BLaER1 (cell line): ENCODE measurements around the gene MT1HL1.
"Not testable (repeated sequence)": the region's sequence is repeated elsewhere in the genome, so short reads cannot be mapped to it uniquely, and the experiment has no call there.

Experiments
- H3K27ac ChIP-seq: shearing (Covaris generic); formaldehyde crosslinking; 2 replicates; pipeline ENCODE4 v1.8.1; 2022
- H3K27me3 ChIP-seq: shearing (Covaris generic); formaldehyde crosslinking; 2 replicates; pipeline ENCODE4 v1.8.1; 2022
- H3K36me3 ChIP-seq: shearing (Covaris generic); formaldehyde crosslinking; 2 replicates; pipeline ENCODE4 v1.8.1; 2022
- H3K4me1 ChIP-seq: shearing (Covaris generic); formaldehyde crosslinking; 2 replicates; pipeline ENCODE4 v1.8.1; 2022
- H3K4me2 ChIP-seq: shearing (Covaris generic); formaldehyde crosslinking; 2 replicates; pipeline ENCODE4 v1.8.1; 2022
- H3K4me3 ChIP-seq: shearing (Covaris generic); formaldehyde crosslinking; 2 replicates; pipeline ENCODE4 v1.8.1; 2022
- H3K9ac ChIP-seq: shearing (Covaris generic); formaldehyde crosslinking; 2 replicates; pipeline ENCODE4 v1.8.1; 2022
- H3K9me3 ChIP-seq: shearing (Covaris generic); formaldehyde crosslinking; 2 replicates; pipeline ENCODE4 v1.8.1; 2022
- H4K20me1 ChIP-seq: shearing (Covaris generic); formaldehyde crosslinking; 2 replicates; pipeline ENCODE4 v1.8.1; 2022
- Cebpa-rat ChIP-seq: shearing (Covaris generic); IDR thresholded peaks from 2 replicates; pipeline ENCODE4 v1.8.1; 2022

The MT1HL1 gene

DNA sequence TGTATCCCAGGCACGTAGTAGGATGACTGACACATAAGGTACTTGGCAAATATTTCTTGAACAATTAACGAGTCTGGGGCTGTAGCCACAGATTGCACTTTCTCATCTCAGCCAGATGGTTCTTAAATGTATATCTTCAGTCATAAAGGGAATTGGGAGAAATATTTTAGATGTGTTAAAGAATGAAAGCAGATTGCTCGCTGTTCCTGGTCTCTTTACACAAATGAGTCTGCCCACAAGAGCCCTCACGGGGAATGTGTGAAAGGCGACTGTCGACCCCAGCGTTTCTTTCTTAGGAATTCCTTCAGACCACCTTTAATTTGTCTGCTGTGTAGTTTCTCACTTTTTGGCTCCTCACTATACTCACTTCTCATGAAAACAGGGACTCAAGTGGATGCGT lies 725 bp downstream of the MT1HL1 start:
- Histone ChIP-seq H3K36me3 (no peaks in the 10 kb centered on the region), H3K4me1 (no peaks in the 10 kb centered on the region), H3K9ac (no peak overlapping the region), H3K4me3 (no peak overlapping the region), H3K27ac (no peak overlapping the region), H3K4me2 (no peak overlapping the region), H4K20me1 (no peaks in the 10 kb centered on the region), H3K9me3 (no peaks in the 10 kb centered on the region), H3K27me3 (no peaks in the 10 kb centered on the region)
- no peak for TF ChIP-seq Cebpa-rat

DNA sequence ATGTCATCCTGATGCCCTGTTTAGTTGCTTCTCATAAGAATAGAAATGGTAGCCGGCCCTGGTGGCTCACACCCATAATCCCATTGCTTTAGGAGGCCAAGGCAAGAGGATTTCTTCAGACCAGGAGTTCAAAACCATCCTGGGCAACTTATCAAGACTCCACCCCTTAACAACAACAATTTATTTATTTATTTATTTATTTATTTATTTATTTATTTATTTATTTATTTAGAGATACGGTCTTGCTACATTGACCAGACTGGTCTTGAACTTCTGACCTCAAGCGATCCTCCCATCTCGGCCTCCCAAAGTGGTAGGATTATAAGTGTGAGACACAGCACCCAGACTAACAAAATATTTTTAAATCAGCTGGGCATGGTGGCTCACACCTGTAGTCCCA lies 4.0 kb downstream of the MT1HL1 start:
- Histone ChIP-seq H3K9ac (no peak overlapping the region), H3K27me3 (no peaks in the 10 kb centered on the region), H3K4me2 (no peak overlapping the region), H3K36me3 (no peaks in the 10 kb centered on the region), H4K20me1 (no peaks in the 10 kb centered on the region), H3K27ac (no peak overlapping the region), H3K4me1 (no peaks in the 10 kb centered on the region), H3K4me3 (no peak overlapping the region), H3K9me3 (no peaks in the 10 kb centered on the region)
- TF ChIP-seq Cebpa-rat = no peak

DNA sequence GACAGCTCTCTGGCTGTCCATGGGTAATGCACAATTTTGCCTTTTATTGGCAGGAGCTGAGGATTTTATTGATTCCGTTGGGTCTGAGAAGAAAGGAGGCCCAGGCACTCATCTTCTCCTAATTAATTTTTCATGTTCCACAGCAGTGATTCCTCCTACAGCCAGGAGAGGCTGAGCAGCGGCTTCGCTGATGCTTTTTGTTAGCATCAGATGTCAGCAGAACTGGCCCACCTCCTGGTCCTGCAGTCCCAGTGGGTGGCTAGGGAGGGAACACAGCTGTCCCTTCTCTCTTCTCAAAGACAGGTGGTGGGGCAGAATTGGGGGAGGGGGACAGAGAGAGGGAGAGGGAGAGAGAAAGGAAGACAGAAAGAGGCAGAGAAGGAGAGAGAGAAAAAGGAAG lies 5.7 kb downstream of the MT1HL1 start:
- Histone ChIP-seq H4K20me1 (no peaks in the 10 kb centered on the region), H3K36me3 (no peaks in the 10 kb centered on the region), H3K9ac (no peak overlapping the region), H3K4me1 (no peaks in the 10 kb centered on the region), H3K27ac (no peak overlapping the region), H3K4me3 (no peak overlapping the region), H3K9me3 (no peaks in the 10 kb centered on the region), H3K27me3 (no peaks in the 10 kb centered on the region), H3K4me2 (no peak overlapping the region)
- TF ChIP-seq Cebpa-rat = no peak

DNA sequence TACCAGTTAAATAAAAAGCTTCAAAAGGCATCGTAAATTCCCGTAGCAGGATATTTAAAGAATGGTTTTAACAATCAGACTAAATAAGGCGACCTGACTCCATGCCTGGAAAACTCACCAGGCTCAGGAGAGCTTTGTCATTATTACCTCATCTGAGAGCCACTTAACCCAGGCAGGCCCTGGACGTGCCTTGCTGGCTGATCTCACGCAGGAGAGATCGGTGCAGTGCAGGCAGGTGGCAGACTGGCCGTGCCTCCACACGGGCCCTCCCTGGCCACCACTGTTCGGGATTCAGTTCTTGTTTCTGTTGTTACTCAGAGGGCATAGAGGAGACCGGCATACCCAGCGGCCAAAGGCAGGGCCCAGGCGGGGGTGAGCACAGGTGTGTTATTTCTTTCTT lies 6.4 kb downstream of the MT1HL1 start:
- Histone ChIP-seq H3K4me2 (no peak overlapping the region), H3K27ac (no peak overlapping the region), H3K4me3 (no peak overlapping the region), H3K9me3 (no peaks in the 10 kb centered on the region), H3K4me1 (no peaks in the 10 kb centered on the region), H3K36me3 (no peaks in the 10 kb centered on the region), H4K20me1 (no peaks in the 10 kb centered on the region), H3K9ac (no peak overlapping the region), H3K27me3 (no peaks in the 10 kb centered on the region)
- TF ChIP-seq Cebpa-rat = no peak

DNA sequence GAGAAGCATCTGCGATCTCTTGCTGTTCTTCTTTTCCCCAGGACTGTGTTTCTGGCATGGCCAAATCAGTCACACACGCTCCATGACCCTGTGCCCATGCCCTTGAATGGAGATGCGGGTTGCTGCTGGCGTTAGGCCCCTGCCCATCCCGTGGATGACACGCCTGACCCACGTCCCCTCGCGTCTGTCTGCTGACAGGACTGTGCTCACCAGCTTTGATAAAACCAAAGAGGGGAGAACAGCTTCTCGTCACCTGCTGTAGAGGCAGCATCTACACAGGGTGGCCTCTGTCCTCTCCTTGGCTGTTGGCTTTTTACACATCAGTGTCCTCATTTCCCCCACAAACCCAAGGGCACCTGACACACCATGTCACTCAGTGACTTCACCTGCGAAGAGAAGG lies 6.9 kb downstream of the MT1HL1 start:
- H3K9me3 ChIP-seq = no peaks in the 10 kb centered on the region
- no peaks in the 10 kb centered on the region for H3K36me3 ChIP-seq
- no peak overlapping the region for H3K27ac ChIP-seq
- no peak overlapping the region for H3K4me3 ChIP-seq
- no peaks in the 10 kb centered on the region for H4K20me1 ChIP-seq
- H3K9ac ChIP-seq = no peak overlapping the region
- no peak overlapping the region for H3K4me2 ChIP-seq
- no peaks in the 10 kb centered on the region for H3K27me3 ChIP-seq
- no peaks in the 10 kb centered on the region for H3K4me1 ChIP-seq
- no peak for TF ChIP-seq Cebpa-rat

DNA sequence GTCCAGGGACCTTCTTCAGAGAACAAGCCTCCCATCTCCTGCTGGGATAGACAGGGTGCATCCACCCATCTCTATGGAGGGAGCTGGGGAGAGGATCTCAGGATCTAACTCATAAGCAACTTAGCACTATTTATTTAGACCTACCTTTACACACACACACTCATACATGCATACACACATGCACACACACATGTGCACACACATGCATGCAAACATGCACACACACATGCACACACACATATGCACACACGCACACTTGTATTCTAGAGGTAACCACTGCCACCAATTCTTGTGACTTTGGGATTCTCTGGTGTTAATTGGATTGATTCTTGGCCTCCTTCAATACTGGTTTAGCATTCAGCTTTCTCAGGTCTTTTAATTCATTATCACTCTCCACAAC lies 9.8 kb downstream of the MT1HL1 start:
- no peak overlapping the region for H3K4me2 ChIP-seq
- no peak overlapping the region for H3K27ac ChIP-seq
- no peak for TF ChIP-seq Cebpa-rat

DNA sequence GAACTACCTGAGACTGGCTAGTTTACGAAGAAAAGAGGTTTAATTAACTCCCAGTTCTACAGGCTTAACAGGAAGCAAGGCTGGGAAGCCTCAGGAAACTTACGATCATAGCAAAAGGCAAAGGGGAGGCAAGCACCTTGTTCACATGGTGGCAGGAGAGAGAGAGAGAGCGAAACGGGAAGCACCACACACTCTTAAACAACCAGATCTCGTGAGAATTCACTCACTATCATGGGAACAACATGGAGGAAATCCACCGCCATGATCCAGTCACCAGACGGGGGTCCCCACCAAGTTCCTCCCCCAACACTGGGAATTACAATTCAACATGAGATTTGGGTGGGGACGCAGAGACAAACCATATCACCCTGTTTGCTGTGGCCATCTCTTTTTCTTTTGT lies 11.8 kb downstream of the MT1HL1 start:
- no peak overlapping the region for H3K9ac ChIP-seq
- no peak for TF ChIP-seq Cebpa-rat

More for the DNA sequence above, 9.8 kb downstream of the MT1HL1 start:
- Histone ChIP-seq H3K36me3 (no peaks in the 10 kb centered on the region), H4K20me1 (no peaks in the 10 kb centered on the region), H3K9me3 (0 out of 2 replicates have a peak, but pooled peaks cover 8% of the 10 kb centered on the region), H3K4me3 (no peak overlapping the region), H3K9ac (no peak overlapping the region), H3K27me3 (no peaks in the 10 kb centered on the region), H3K4me1 (no peaks in the 10 kb centered on the region)

DNA sequence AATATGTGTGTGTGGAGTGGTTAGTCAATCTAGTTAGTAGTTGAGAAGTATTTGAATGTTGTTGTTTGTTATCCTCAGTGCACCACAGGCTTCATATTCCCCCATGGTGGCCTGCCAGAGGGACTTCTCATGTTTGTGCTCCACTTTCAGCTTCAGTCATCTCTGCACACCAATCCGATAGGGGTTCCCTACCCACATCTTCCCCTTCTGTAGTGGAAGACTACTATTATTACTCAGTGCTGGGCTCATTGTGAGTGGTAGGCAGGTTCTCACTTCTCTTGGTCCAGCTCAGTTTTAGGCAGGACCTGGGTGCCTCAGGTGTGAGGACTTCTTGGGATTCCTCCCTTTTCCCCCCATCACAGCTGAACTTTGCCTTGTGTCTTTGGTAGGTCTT lies 14.2 kb downstream of the MT1HL1 start:
- H3K27me3 ChIP-seq = no peaks in the 10 kb centered on the region
- H3K4me1 ChIP-seq = no peaks in the 10 kb centered on the region
- TF ChIP-seq Cebpa-rat = no peak
- no peak overlapping the region for H3K4me2 ChIP-seq
- H3K27ac ChIP-seq = no peak overlapping the region
- no peak overlapping the region for H3K9ac ChIP-seq
- H3K9me3 ChIP-seq = 0 out of 2 replicates have a peak, but pooled peaks cover 8% of the 10 kb centered on the region
- H3K4me3 ChIP-seq = no peak overlapping the region
- H3K36me3 ChIP-seq = no peaks in the 10 kb centered on the region
- H4K20me1 ChIP-seq = no peaks in the 10 kb centered on the region

More for the DNA sequence above, 11.8 kb downstream of the MT1HL1 start:
- Histone ChIP-seq H3K4me1 (no peaks in the 10 kb centered on the region), H3K4me2 (no peak overlapping the region), H3K27me3 (no peaks in the 10 kb centered on the region), H4K20me1 (no peaks in the 10 kb centered on the region), H3K4me3 (no peak overlapping the region), H3K9me3 (0 out of 2 replicates have a peak, but pooled peaks cover 8% of the 10 kb centered on the region), H3K36me3 (no peaks in the 10 kb centered on the region), H3K27ac (no peak overlapping the region)

DNA sequence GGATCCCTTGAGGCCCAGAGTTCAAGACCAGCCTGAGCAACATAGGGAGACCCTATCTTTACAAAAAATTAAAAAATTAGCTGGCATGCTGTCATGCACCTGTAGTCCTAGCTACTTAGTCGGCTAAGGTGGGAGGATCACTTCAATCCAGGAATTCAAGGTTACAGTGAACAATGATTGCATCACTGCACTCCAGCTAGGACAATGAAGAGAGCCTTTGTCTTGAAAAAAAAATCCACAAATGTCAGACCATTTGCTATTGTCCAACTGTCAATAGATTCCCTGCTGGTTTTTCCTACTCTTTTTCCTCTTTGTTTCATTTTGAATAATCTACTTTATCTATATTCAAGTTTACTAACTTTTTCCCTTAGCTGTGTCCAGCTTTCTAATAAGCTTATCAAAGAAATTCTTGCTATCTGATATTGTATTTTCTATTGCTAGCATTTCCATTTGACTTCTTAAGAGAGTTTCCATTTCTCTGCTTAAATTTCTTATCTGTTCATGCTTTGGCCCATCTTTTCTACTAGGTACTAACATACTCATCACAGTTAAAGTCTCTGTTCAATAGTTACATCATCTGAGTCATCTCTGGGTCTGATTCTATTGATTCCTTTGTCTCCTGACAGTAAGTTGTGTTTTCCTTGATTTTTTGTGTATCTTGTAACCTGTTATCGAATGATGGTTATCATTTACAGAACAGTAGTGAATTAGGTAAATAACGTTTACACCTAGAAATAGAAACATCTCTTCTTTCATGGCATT lies 14.8 kb downstream of the MT1HL1 start:
- Histone ChIP-seq H3K9me3 (0 out of 2 replicates have a peak, but pooled peaks cover 8% of the 10 kb centered on the region), H3K9ac (no peak overlapping the region), H3K4me2 (no peak overlapping the region), H3K27ac (no peak overlapping the region), H4K20me1 (no peaks in the 10 kb centered on the region), H3K36me3 (no peaks in the 10 kb centered on the region), H3K4me1 (no peaks in the 10 kb centered on the region), H3K4me3 (no peak overlapping the region), H3K27me3 (no peaks in the 10 kb centered on the region)
- TF ChIP-seq Cebpa-rat = no peak

DNA sequence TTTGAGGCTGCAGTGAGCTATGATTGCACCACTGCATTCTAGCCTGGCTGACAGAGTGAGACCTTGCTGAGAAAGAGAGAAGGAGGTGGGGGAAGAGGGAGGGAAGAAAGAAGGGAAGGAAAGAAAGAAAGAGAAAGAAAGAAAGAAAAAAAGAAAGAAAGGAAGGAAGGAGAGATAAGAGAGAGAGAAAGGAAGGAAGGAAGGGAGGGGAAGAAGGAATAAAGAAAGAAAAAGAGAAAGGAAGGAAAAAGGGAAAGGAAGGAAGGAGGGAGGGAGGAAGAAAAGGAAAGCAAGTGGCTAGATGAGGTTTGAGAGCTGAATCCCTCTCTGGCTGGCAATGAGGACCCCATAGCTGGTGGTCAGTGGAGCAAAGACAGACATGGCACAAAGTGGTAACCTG lies 20.4 kb downstream of the MT1HL1 start:
- no peaks in the 10 kb centered on the region for H3K36me3 ChIP-seq
- no peak overlapping the region for H3K27ac ChIP-seq
- no peaks in the 10 kb centered on the region for H3K9me3 ChIP-seq
- no peak overlapping the region for H3K4me2 ChIP-seq
- no peaks in the 10 kb centered on the region for H4K20me1 ChIP-seq
- no peak for TF ChIP-seq Cebpa-rat
- no peaks in the 10 kb centered on the region for H3K4me1 ChIP-seq
- H3K4me3 ChIP-seq = no peak overlapping the region
- H3K27me3 ChIP-seq = no peaks in the 10 kb centered on the region
- H3K9ac ChIP-seq = no peak overlapping the region

DNA sequence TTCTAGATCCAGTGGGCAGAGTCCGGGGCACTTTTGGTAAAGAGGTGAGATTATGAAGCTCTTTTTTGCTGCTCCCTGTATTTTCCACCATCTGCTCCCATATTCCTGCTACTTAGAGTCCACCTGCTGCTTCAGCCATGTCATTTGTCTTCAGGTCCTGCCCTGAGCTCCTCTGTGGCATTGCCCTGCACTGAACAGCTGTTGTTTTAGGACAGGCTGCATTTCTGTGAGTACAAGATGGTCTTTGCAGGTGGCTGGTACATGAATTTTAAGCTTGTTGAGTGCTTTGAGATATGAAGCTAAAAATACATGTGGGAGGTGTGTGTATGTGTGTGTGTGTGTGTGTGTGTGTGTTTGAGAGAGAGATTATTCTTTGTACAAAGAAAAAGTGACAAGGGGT lies 21.9 kb downstream of the MT1HL1 start:
- TF ChIP-seq Cebpa-rat = no peak
- Histone ChIP-seq H3K27ac (no peak overlapping the region), H3K9ac (no peak overlapping the region)

DNA sequence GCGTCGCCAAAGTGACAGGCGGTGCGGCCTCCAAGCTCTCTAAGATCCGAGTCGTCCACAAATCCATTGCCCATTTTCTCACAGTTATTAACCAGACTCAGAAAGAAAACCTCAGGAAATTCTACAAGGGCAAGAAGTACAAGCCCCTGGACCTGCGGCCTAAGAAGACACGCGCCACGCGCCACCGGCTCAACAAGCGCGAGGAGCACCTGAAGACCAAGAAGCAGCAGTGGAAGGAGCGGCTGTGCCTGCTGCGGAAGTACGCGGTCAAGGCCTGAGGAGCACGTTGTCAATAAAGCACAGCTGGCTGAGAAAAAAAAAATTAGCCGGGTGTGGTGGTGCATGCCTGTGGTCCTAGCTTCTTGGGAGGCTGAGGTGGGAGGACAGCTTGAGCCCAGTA lies 22.8 kb downstream of the MT1HL1 start:
- H3K4me3 ChIP-seq, H3K4me1 ChIP-seq, H4K20me1 ChIP-seq, H3K9ac ChIP-seq, H3K9me3 ChIP-seq, H3K27me3 ChIP-seq, H3K36me3 ChIP-seq, H3K27ac ChIP-seq, H3K4me2 ChIP-seq: not testable (repeated sequence)

More for the DNA sequence above, 21.9 kb downstream of the MT1HL1 start:
- Histone ChIP-seq H3K27me3 (no peaks in the 10 kb centered on the region), H3K4me2 (no peak overlapping the region), H3K4me3 (no peak overlapping the region), H3K4me1 (no peaks in the 10 kb centered on the region), H4K20me1 (no peaks in the 10 kb centered on the region), H3K9me3 (no peaks in the 10 kb centered on the region), H3K36me3 (no peaks in the 10 kb centered on the region)
